PC-3 (cell line): Measurements from ENCODE around the gene MR1. TPM values are rescaled to one million over a fixed set of nuclear protein-coding genes. Genes with fewer than 3 reads are reported as not detected.

Source experiments
- ATAC-seq: fragments of 200-7000 bp; cut with Tn5 transposase; 2 replicates; pipeline ENCODE4 v1.9.1; 2020; ENCODE audit warnings: mild to moderate bottlenecking, moderate library complexity
- BruUV-seq: library from RNA; stranded (reverse); fragments of 400-500 nt; replicated peaks from 2 replicates; lab custom pipeline; 2021; lab: Mats Ljungman, UMichigan
- CTCF ChIA-PET: fragments of 300-600 bp; sonication (Branson Sonifier 250); formaldehyde crosslinking; loops from one replicate; lab custom pipeline; 2022; ENCODE audit warnings: antibody characterized with exemption; lab: Charles Lee
- POLR2A ChIA-PET: fragments of 300-600 bp; sonication (Branson Sonifier 250); formaldehyde crosslinking; loops from one replicate; lab custom pipeline; 2022; ENCODE audit warnings: antibody characterized with exemption; ENCODE audit not compliant: unreplicated experiment; lab: Charles Lee
- DNase-seq: peaks from one replicate; pipeline ENCODE4 v3.0.0-alpha.2; 2015
- H2AFZ ChIP-seq: fragments of 300-600 bp; sonication (generic); 2 replicates; pipeline ENCODE4 v1.6.0; 2016; ENCODE audit warnings: antibody characterized with exemption, low read length
- H3F3A ChIP-seq: fragments of 300-600 bp; sonication (generic); one replicate; pipeline ENCODE4 v1.6.0; 2017; ENCODE audit warnings: antibody characterized with exemption, low read length, control low read depth, mild to moderate bottlenecking; ENCODE audit not compliant: unreplicated experiment
- H3K27ac ChIP-seq: fragments of 300-600 bp; sonication (generic); 2 replicates; pipeline ENCODE4 v1.5.1; 2016; ENCODE audit warnings: mild to moderate bottlenecking, low read length
- H3K27me3 ChIP-seq: fragments of 300-600 bp; sonication (generic); 2 replicates; pipeline ENCODE4 v1.6.1; 2016; ENCODE audit warnings: low read length, mixed read lengths
- H3K36me3 ChIP-seq: fragments of 300-600 bp; sonication (generic); 2 replicates; pipeline ENCODE4 v1.6.1; 2016; ENCODE audit warnings: low read depth, mixed run types, low read length, mixed read lengths
- H3K4me1 ChIP-seq: fragments of 300-600 bp; sonication (generic); 2 replicates; pipeline ENCODE4 v1.5.1; 2016; ENCODE audit warnings: low read length; ENCODE audit not compliant: insufficient read depth
- H3K4me2 ChIP-seq: fragments of 300-600 bp; sonication (generic); 2 replicates; pipeline ENCODE4 v1.6.0; 2016; ENCODE audit warnings: low read length
- H3K4me3 ChIP-seq: fragments of 300-600 bp; sonication (generic); 2 replicates; pipeline ENCODE4 v1.5.1; 2016; ENCODE audit warnings: mild to moderate bottlenecking, low read length, mixed read lengths
- H3K79me2 ChIP-seq: fragments of 300-600 bp; sonication (generic); 2 replicates; pipeline ENCODE4 v1.6.1; 2017; ENCODE audit warnings: low read length, mixed read lengths
- H3K9ac ChIP-seq: fragments of 300-600 bp; sonication (generic); 2 replicates; pipeline ENCODE4 v1.6.0; 2016; ENCODE audit warnings: mild to moderate bottlenecking, low read length
- H3K9me2 ChIP-seq: fragments of 300-600 bp; sonication (generic); replicated peaks from 2 replicates; pipeline ENCODE4 v1.6.1; 2016; ENCODE audit warnings: mixed run types, low read length, mixed read lengths
- H3K9me3 ChIP-seq: fragments of 300-600 bp; sonication (generic); 2 replicates; pipeline ENCODE4 v1.6.1; 2016; ENCODE audit warnings: low read length, mixed read lengths
- H4K20me1 ChIP-seq: fragments of 300-600 bp; sonication (generic); 2 replicates; pipeline ENCODE4 v1.6.1; 2016; ENCODE audit warnings: low read length, mixed read lengths
- EZH2 ChIP-seq: fragments of 300-600 bp; sonication (generic); IDR thresholded peaks from one replicate; pipeline ENCODE4 v1.6.1; 2017; ENCODE audit warnings: antibody characterized with exemption, mild to moderate bottlenecking, low read length; ENCODE audit not compliant: unreplicated experiment
- EZH2phosphoT487 ChIP-seq: fragments of 300-600 bp; sonication (generic); IDR thresholded peaks from 2 replicates; pipeline ENCODE4 v1.6.1; 2018; ENCODE audit warnings: mild to moderate bottlenecking, antibody characterized with exemption, low read length, borderline replicate concordance
- intact Hi-C: fragments of 100-400 bp; cut with micrococcal nuclease; formaldehyde crosslinking; loops from 2 replicates; pipeline ENCODE4 v1.9.0; 2023
- total RNA-seq: library from RNA; depleted of rRNA; stranded (reverse); fragments of >200 nt; gene quantifications from 2 replicates; pipeline ENCODE4 v1.2.3, GENCODE V29; 2014
- TF ChIP-seq, protein P1 (sequence below): fragments of 300-600 bp; sonication (generic); conservative IDR thresholded peaks from 2 replicates; pipeline ENCODE4 v1.5.1; 2017; ENCODE audit warnings: antibody characterized with exemption, low read depth, mild to moderate bottlenecking, low read length

Gene MR1
- total RNA-seq, 1 experiment from 2014 or later: 3.4 TPM

DNA sequence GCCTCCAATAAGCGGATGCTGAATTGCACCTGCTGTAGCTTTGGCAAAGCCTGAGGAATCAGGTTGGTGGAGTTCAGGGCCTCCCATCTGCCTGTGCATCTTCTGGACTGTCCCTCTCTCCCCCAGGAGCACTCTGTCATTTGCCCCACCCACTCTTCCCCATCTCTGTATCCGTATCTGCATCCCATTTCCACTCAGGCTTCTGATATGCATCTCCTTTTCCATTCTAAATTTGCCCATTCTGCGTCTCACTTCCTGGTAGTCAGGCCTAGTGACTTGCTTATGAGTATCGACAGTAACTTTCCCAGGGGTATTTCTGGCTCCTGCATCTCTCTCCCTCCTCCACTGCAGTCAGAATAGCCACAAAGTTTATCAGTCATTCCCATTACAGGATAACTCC, 15.6 kb downstream of the MR1 start:
- Histone ChIP-seq H4K20me1 (no peaks in the 10 kb centered on the region), H3K4me1 (0 out of 2 replicates have a peak, but pooled peaks cover 4% of the 10 kb centered on the region), H3K27ac (no peak overlapping the region), H3K9me3 (no peaks in the 10 kb centered on the region), H2AFZ (no peak overlapping the region), H3K9me2 (no peaks in the 10 kb centered on the region), H3K4me2 (no peak overlapping the region), H3F3A (no peaks in the 10 kb centered on the region), H3K27me3 (no peaks in the 10 kb centered on the region), H3K9ac (no peak overlapping the region), H3K36me3 (no peaks in the 10 kb centered on the region), H3K4me3 (no peak overlapping the region), H3K79me2 (no peaks in the 10 kb centered on the region)
- ATAC-seq (no peak), DNase-seq (no peak)
- ChIA-PET CTCF (no interaction called here), POLR2A (no interaction called here)
- TF ChIP-seq EZH2phosphoT487 (no peak), EZH2 (no peak)
- BruUV-seq: no TSS peak
- intact Hi-C loops: no loop called here

DNA sequence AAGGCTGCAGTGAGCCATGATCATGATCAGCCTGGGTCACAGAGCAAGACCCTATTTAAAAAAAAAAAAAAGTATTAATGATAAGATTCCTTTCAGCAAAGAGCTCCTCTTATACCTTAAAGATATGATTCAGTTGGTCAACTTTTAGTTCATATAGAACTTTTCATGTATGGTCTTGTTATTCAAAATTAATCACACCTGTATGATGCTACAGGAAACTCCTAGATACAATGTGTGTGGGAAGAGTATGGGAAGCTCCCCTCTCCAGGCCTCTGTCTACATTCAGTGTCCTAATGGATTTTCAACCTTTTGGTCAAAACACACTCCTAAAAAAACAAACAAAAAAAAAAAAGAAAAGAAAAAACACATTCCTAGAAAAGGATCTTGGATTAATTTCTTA, 17.1 kb downstream of the MR1 start:
- no peak for ATAC-seq
- H3K4me2 ChIP-seq: no peak overlapping the region
- no peaks in the 10 kb centered on the region for H3K4me1 ChIP-seq
- H2AFZ ChIP-seq: no peak overlapping the region
- no peaks in the 10 kb centered on the region for H3K79me2 ChIP-seq
- BruUV-seq: no TSS peak
- ChIA-PET POLR2A (no interaction called here), CTCF (no interaction called here)
- H3K4me3 ChIP-seq: no peak overlapping the region
- no peaks in the 10 kb centered on the region for H3K27me3 ChIP-seq
- TF ChIP-seq EZH2phosphoT487: no peak
- no peak for TF ChIP-seq EZH2
- TF ChIP-seq, protein P1, sequence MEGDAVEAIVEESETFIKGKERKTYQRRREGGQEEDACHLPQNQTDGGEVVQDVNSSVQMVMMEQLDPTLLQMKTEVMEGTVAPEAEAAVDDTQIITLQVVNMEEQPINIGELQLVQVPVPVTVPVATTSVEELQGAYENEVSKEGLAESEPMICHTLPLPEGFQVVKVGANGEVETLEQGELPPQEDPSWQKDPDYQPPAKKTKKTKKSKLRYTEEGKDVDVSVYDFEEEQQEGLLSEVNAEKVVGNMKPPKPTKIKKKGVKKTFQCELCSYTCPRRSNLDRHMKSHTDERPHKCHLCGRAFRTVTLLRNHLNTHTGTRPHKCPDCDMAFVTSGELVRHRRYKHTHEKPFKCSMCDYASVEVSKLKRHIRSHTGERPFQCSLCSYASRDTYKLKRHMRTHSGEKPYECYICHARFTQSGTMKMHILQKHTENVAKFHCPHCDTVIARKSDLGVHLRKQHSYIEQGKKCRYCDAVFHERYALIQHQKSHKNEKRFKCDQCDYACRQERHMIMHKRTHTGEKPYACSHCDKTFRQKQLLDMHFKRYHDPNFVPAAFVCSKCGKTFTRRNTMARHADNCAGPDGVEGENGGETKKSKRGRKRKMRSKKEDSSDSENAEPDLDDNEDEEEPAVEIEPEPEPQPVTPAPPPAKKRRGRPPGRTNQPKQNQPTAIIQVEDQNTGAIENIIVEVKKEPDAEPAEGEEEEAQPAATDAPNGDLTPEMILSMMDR: no peak
- H3K36me3 ChIP-seq: no peaks in the 10 kb centered on the region
- no peaks in the 10 kb centered on the region for H3F3A ChIP-seq
- no peak overlapping the region for H3K9ac ChIP-seq
- DNase-seq: no peak
- H3K27ac ChIP-seq: no peak overlapping the region
- intact Hi-C loops: no loop called here
- H3K9me3 ChIP-seq: no peaks in the 10 kb centered on the region
- H4K20me1 ChIP-seq: no peaks in the 10 kb centered on the region
- no peaks in the 10 kb centered on the region for H3K9me2 ChIP-seq

DNA sequence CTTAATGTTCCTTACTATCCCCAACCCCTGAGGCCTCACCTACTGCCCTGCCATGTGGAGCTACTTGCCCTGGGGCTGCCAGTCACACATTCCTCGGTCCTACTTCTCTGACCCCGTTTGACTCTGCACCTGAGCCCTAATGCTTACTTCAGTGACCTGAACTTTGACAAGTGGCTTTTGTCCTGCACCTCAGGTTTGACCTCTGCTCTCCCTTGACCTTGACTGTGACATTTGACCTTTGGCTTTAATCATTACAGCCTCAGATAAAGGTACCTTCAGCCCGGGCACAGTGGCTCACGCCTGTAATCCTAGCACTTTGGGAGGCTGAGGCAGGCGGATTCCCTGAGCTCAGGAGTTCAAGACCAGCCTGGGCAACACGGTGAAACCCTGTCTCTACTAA, 22.8 kb downstream of the MR1 start:
- CTCF ChIA-PET: no interaction called here
- POLR2A ChIA-PET: no interaction called here
- intact Hi-C loops: no loop called here

More for the DNA sequence above, 22.8 kb downstream of the MR1 start:
- Histone ChIP-seq H4K20me1 (no peaks in the 10 kb centered on the region), H2AFZ (no peak overlapping the region), H3K9me2 (no peaks in the 10 kb centered on the region), H3K9me3 (no peaks in the 10 kb centered on the region), H3K4me3 (no peak overlapping the region), H3K27me3 (no peaks in the 10 kb centered on the region), H3F3A (no peaks in the 10 kb centered on the region), H3K4me1 (no peaks in the 10 kb centered on the region), H3K36me3 (no peaks in the 10 kb centered on the region), H3K27ac (no peak overlapping the region), H3K9ac (no peak overlapping the region), H3K79me2 (no peaks in the 10 kb centered on the region), H3K4me2 (no peak overlapping the region)
- TF ChIP-seq EZH2 (no peak), EZH2phosphoT487 (no peak)
- TF ChIP-seq, protein P1: no peak
- no TSS peak for BruUV-seq
- DNase-seq (no peak), ATAC-seq (no peak)
